ENCODE results near the gene ARHGEF12.

ARHGEF12 gene

DNA sequence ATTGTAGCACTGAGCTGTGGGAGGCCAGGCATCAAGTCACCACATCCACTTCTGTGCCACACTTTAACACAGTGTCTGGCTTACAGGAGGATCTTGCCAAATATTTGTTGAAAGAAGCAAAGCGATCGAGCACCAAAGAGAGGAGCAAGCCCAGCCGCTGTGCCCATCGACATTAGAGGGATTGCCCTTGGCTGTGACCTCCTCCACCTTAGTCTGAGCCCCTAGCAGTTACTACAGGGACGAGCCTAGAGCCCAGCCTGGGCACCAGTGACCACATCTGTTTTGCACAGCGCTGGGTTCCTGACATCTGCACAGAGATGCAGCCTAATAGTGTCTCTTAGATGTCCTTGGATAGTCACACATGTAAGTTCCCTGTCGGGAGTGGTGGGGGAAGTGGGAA, 193.0 kb downstream of the ARHGEF12 start:
- no peak overlapping the region for H3K9ac ChIP-seq (ENCODE audit: low read length)
- H3K4me3 ChIP-seq (ENCODE audit: insufficient read depth, low read length, poor library complexity, severe bottlenecking), result no peak overlapping the region
- H3K27me3 ChIP-seq (ENCODE audit: low read length), result no peaks in the 10 kb centered on the region

DNA sequence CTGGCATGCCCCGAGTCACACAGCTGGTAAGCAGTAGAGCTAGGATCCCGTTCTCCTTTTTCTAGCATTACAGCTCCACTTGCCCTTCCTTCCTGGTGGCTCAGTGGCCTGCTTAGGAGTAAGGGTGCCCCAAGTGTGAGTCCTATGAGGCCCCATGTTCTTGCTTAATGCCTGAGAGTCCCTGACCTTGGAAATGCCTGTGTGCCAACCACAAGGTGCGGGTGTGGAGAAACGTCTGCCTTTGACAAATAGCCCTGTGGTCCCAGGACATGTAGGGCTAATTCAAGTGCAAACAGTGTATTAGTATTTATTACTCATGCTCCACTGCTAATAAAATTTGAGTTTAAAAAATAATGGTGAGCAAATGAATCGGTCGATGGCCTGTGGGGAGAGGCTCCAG, 193.7 kb downstream of the ARHGEF12 start:
- H4K20me1 ChIP-seq (ENCODE audit: low read depth, low read length), result no peaks in the 10 kb centered on the region
- no peaks in the 10 kb centered on the region for H3K9me3 ChIP-seq (ENCODE audit: insufficient read depth, low read length)
- H3K9ac ChIP-seq (ENCODE audit: low read length), result no peak overlapping the region
- no peaks in the 10 kb centered on the region for H3K79me2 ChIP-seq (ENCODE audit: insufficient read depth, low read length)
- no peak overlapping the region for H3K4me2 ChIP-seq (ENCODE audit: low read depth, low read length, poor library complexity, severe bottlenecking)
- no peaks in the 10 kb centered on the region for H3F3A ChIP-seq (ENCODE audit: insufficient read depth)
- H2AFZ ChIP-seq (ENCODE audit: low read depth, low read length, severe bottlenecking), result no peak overlapping the region
- no peak overlapping the region for H3K4me3 ChIP-seq (ENCODE audit: insufficient read depth, low read length, poor library complexity, severe bottlenecking)
- no peaks in the 10 kb centered on the region for H3K9me2 ChIP-seq (replicated peaks; ENCODE audit: insufficient read depth, low read length)
- H3K27me3 ChIP-seq (ENCODE audit: low read length), result no peaks in the 10 kb centered on the region
- no peak overlapping the region for H3K27ac ChIP-seq (ENCODE audit: low read depth, low read length)
- TF ChIP-seq, protein P1, sequence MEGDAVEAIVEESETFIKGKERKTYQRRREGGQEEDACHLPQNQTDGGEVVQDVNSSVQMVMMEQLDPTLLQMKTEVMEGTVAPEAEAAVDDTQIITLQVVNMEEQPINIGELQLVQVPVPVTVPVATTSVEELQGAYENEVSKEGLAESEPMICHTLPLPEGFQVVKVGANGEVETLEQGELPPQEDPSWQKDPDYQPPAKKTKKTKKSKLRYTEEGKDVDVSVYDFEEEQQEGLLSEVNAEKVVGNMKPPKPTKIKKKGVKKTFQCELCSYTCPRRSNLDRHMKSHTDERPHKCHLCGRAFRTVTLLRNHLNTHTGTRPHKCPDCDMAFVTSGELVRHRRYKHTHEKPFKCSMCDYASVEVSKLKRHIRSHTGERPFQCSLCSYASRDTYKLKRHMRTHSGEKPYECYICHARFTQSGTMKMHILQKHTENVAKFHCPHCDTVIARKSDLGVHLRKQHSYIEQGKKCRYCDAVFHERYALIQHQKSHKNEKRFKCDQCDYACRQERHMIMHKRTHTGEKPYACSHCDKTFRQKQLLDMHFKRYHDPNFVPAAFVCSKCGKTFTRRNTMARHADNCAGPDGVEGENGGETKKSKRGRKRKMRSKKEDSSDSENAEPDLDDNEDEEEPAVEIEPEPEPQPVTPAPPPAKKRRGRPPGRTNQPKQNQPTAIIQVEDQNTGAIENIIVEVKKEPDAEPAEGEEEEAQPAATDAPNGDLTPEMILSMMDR (IDR thresholded peaks at IDR 0.05; ENCODE audit: insufficient read depth, low read length, poor library complexity, severe bottlenecking), result no peak
- TF ChIP-seq EZH2phosphoT487 (conservative IDR thresholded peaks at IDR 0.05; ENCODE audit: low read length), result no peak
- H3K36me3 ChIP-seq (ENCODE audit: low read length), result no peaks in the 10 kb centered on the region

More for the DNA sequence above, 193.0 kb downstream of the ARHGEF12 start:
- no peaks in the 10 kb centered on the region for H3K9me2 ChIP-seq (replicated peaks; ENCODE audit: insufficient read depth, low read length)
- H3K27ac ChIP-seq (ENCODE audit: low read depth, low read length), result no peak overlapping the region
- TF ChIP-seq EZH2phosphoT487 (conservative IDR thresholded peaks at IDR 0.05; ENCODE audit: low read length), result no peak
- TF ChIP-seq, protein P1 (IDR thresholded peaks at IDR 0.05; ENCODE audit: insufficient read depth, low read length, poor library complexity, severe bottlenecking), result no peak
- no peak overlapping the region for H2AFZ ChIP-seq (ENCODE audit: low read depth, low read length, severe bottlenecking)
- H3K9me3 ChIP-seq (ENCODE audit: insufficient read depth, low read length), result no peaks in the 10 kb centered on the region
- H4K20me1 ChIP-seq (ENCODE audit: low read depth, low read length), result no peaks in the 10 kb centered on the region
- H3K36me3 ChIP-seq (ENCODE audit: low read length), result no peaks in the 10 kb centered on the region
- no peak overlapping the region for H3K4me2 ChIP-seq (ENCODE audit: low read depth, low read length, poor library complexity, severe bottlenecking)
- no peaks in the 10 kb centered on the region for H3K79me2 ChIP-seq (ENCODE audit: insufficient read depth, low read length)
- H3F3A ChIP-seq (ENCODE audit: insufficient read depth), result no peaks in the 10 kb centered on the region

DNA sequence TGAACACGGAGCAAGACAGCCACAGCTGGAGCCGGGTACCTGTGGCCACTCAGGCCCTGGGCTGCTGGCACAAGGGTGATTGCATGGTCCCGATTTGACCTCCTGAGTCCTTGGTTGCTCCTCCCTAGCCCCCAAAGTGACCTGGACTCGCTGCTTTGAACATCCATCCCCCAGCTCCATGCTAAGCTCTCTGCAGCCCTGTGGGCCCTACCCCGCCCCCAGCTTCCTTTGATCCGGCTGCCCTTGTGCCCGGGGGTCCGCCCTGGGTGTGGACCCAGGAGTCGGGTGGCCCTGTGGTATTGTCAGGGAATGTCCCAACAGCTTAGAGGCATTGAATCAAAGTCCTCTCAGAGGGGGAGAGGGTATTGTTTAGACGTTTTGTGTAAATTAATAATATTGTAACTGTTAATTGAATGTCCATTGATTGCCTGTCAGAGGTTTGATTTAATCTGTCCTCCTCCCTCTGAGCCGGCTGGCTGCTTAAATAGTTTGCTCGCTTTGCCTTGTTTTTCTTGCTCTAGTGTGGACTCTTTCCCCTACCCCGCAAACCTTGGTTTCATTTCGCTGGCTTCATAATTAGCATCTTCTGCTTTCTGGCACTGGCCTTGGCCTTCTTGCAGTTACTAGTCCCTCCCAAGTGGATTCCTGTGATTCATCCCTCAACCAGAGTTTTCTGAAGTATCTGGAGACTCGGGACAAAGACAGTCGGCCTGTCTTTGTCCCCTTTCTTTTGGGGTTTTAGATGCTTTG, 196.0 kb downstream of the ARHGEF12 start:
- Histone ChIP-seq H4K20me1 (ENCODE audit: low read depth, low read length) (no peaks in the 10 kb centered on the region), H3K4me2 (ENCODE audit: low read depth, low read length, poor library complexity, severe bottlenecking) (no peak overlapping the region), H3K79me2 (ENCODE audit: insufficient read depth, low read length) (no peaks in the 10 kb centered on the region), H2AFZ (ENCODE audit: low read depth, low read length, severe bottlenecking) (no peak overlapping the region), H3K9me2 (replicated peaks; ENCODE audit: insufficient read depth, low read length) (no peaks in the 10 kb centered on the region), H3F3A (ENCODE audit: insufficient read depth) (no peaks in the 10 kb centered on the region), H3K27ac (ENCODE audit: low read depth, low read length) (no peak overlapping the region), H3K36me3 (ENCODE audit: low read length) (no peaks in the 10 kb centered on the region), H3K4me3 (ENCODE audit: insufficient read depth, low read length, poor library complexity, severe bottlenecking) (no peak overlapping the region), H3K9me3 (ENCODE audit: insufficient read depth, low read length) (no peaks in the 10 kb centered on the region), H3K9ac (ENCODE audit: low read length) (no peak overlapping the region), H3K27me3 (ENCODE audit: low read length) (no peaks in the 10 kb centered on the region)
- TF ChIP-seq, protein P1 (IDR thresholded peaks at IDR 0.05; ENCODE audit: insufficient read depth, low read length, poor library complexity, severe bottlenecking), result no peak
- TF ChIP-seq EZH2phosphoT487 (conservative IDR thresholded peaks at IDR 0.05; ENCODE audit: low read length), result no peak
